ENCODE results near the gene DNAH8.

The DNAH8 gene

DNA sequence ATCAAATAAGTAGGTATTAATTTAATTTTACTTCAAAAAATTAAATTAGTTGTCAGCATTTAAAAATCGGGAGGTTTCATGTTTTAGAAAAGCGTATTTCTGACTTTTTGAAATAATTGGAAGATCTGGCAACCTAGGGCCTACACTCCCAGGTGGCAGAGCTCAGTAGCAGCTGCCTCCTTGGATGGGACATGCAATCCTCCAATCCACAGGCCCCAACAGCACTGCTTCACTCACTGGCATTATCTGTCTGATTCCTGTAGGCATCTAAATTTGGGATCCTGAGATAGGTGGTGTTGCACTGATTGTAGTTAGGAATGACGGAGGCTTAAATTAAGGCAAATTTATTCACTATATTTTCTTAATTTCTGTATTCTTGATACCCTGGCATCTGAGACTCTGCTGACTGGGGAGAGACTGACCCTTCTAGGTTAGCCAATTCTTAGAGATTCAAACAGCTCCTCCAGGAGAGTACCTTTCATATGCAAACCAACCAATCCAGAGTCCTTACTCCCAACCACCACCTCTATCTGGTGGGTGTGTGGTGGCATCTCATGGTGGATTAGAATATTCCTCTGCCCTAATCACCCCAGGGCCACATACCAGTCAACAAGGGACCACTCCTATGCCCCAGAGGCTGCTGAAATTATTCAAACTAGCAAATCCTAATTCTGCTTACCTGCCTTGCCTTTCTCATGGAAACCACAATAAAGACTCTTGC is 186.9 kb downstream of the DNAH8 start:
- Histone ChIP-seq H3K9me3 (ENCODE audit: insufficient read depth, low read depth, low read length) (no peaks in the 10 kb centered on the region), H2BK12ac (ENCODE audit: low read length) (no peak overlapping the region), H4K12ac (ENCODE audit: low read depth, low read length) (no peak overlapping the region), H4K8ac (ENCODE audit: low read depth, low read length) (no peak overlapping the region), H4K91ac (ENCODE audit: low read depth, low read length) (no peak overlapping the region), H2BK5ac (ENCODE audit: low read depth, low read length, poor library complexity) (no peak overlapping the region), H2AFZ (ENCODE audit: insufficient read depth, low read length, poor library complexity) (no peak overlapping the region), H3K23ac (ENCODE audit: low read length) (no peak overlapping the region), H3K9ac (ENCODE audit: low read length) (no peak overlapping the region), H3K4me3 (ENCODE audit: low read depth, low read length) (no peak overlapping the region), H3K4me1 (ENCODE audit: control insufficient read depth in 1 of 2, insufficient read depth in 2 of 2, low read length in 2 of 2) (no peaks in the 10 kb centered on the region), H3K27me3 (ENCODE audit: insufficient read depth, low read length) (no peaks in the 10 kb centered on the region), H2BK120ac (ENCODE audit: insufficient read depth, low read length, poor library complexity) (no peak overlapping the region), H3K18ac (ENCODE audit: low read length) (no peak overlapping the region), H3K4me2 (ENCODE audit: low read length) (no peak overlapping the region), H3K79me1 (ENCODE audit: low read length) (no peaks in the 10 kb centered on the region), H3K79me2 (ENCODE audit: control insufficient read depth, insufficient read depth, low read length, poor library complexity) (no peaks in the 10 kb centered on the region), H3K27ac (ENCODE audit: low read depth, low read length) (no peak overlapping the region), H2AK5ac (ENCODE audit: low read length) (no peak overlapping the region), H3K14ac (ENCODE audit: low read length) (no peak overlapping the region), H3K36me3 (ENCODE audit: control insufficient read depth in 1 of 2, insufficient read depth in 2 of 2, low read length in 2 of 2) (no peaks in the 10 kb centered on the region), H3K4ac (ENCODE audit: low read depth, low read length) (no peak overlapping the region)
- no CpG with 5 or more reads among the region's 3 CpGs for WGBS (ENCODE audit: extremely low coverage, insufficient coverage, insufficient read length)
- no peak for DNase-seq

- no peak overlapping the region for H3K4ac ChIP-seq (ENCODE audit: low read depth, low read length)
- H2BK120ac ChIP-seq (ENCODE audit: insufficient read depth, low read length, poor library complexity): no peak overlapping the region
- no peak overlapping the region for H3K23ac ChIP-seq (ENCODE audit: low read length)
- no peak overlapping the region for H3K18ac ChIP-seq (ENCODE audit: low read length)
- no peak for DNase-seq
- H3K27me3 ChIP-seq (ENCODE audit: insufficient read depth, low read length): no peaks in the 10 kb centered on the region
- H3K36me3 ChIP-seq (ENCODE audit: control insufficient read depth in 1 of 2, insufficient read depth in 2 of 2, low read length in 2 of 2): no peaks in the 10 kb centered on the region
- H4K12ac ChIP-seq (ENCODE audit: low read depth, low read length): no peak overlapping the region
- H3K79me1 ChIP-seq (ENCODE audit: low read length): no peaks in the 10 kb centered on the region
- no peak overlapping the region for H2BK12ac ChIP-seq (ENCODE audit: low read length)
- H2BK5ac ChIP-seq (ENCODE audit: low read depth, low read length, poor library complexity): no peak overlapping the region
- H3K79me2 ChIP-seq (ENCODE audit: control insufficient read depth, insufficient read depth, low read length, poor library complexity): no peaks in the 10 kb centered on the region
- no peak overlapping the region for H4K8ac ChIP-seq (ENCODE audit: low read depth, low read length)
- H3K4me2 ChIP-seq (ENCODE audit: low read length): no peak overlapping the region
- no peak overlapping the region for H3K14ac ChIP-seq (ENCODE audit: low read length)
- WGBS (ENCODE audit: extremely low coverage, insufficient coverage, insufficient read length): no CpG with 5 or more reads among the region's 4 CpGs
- H3K4me1 ChIP-seq (ENCODE audit: control insufficient read depth in 1 of 2, insufficient read depth in 2 of 2, low read length in 2 of 2): no peaks in the 10 kb centered on the region
- H2AK5ac ChIP-seq (ENCODE audit: low read length): no peak overlapping the region
- H3K9me3 ChIP-seq (ENCODE audit: insufficient read depth, low read depth, low read length): no peaks in the 10 kb centered on the region
- no peak overlapping the region for H4K91ac ChIP-seq (ENCODE audit: low read depth, low read length)
- no peak overlapping the region for H2AFZ ChIP-seq (ENCODE audit: insufficient read depth, low read length, poor library complexity)
- H3K4me3 ChIP-seq (ENCODE audit: low read depth, low read length): no peak overlapping the region
- no peak overlapping the region for H3K9ac ChIP-seq (ENCODE audit: low read length)
- no peak overlapping the region for H3K27ac ChIP-seq (ENCODE audit: low read depth, low read length)
These were observed 191.5 kb downstream of the DNAH8 start for GRCh38 chr6:38906582-38906981.

GRCh38 chr6:38907264-38907663 is 192.2 kb downstream of the DNAH8 start:
- Histone ChIP-seq H3K79me1 (ENCODE audit: low read length) (no peaks in the 10 kb centered on the region), H2AFZ (ENCODE audit: insufficient read depth, low read length, poor library complexity) (no peak overlapping the region), H3K36me3 (ENCODE audit: control insufficient read depth in 1 of 2, insufficient read depth in 2 of 2, low read length in 2 of 2) (no peaks in the 10 kb centered on the region), H4K8ac (ENCODE audit: low read depth, low read length) (no peak overlapping the region), H3K4me3 (ENCODE audit: low read depth, low read length) (no peak overlapping the region), H3K9ac (ENCODE audit: low read length) (no peak overlapping the region), H3K14ac (ENCODE audit: low read length) (no peak overlapping the region), H3K27ac (ENCODE audit: low read depth, low read length) (no peak overlapping the region), H4K12ac (ENCODE audit: low read depth, low read length) (no peak overlapping the region), H2BK5ac (ENCODE audit: low read depth, low read length, poor library complexity) (no peak overlapping the region), H4K91ac (ENCODE audit: low read depth, low read length) (no peak overlapping the region), H2AK5ac (ENCODE audit: low read length) (no peak overlapping the region), H3K27me3 (ENCODE audit: insufficient read depth, low read length) (no peaks in the 10 kb centered on the region), H3K4me1 (ENCODE audit: control insufficient read depth in 1 of 2, insufficient read depth in 2 of 2, low read length in 2 of 2) (no peaks in the 10 kb centered on the region), H3K4me2 (ENCODE audit: low read length) (no peak overlapping the region), H3K9me3 (ENCODE audit: insufficient read depth, low read depth, low read length) (no peaks in the 10 kb centered on the region), H3K4ac (ENCODE audit: low read depth, low read length) (no peak overlapping the region), H3K18ac (ENCODE audit: low read length) (no peak overlapping the region), H3K79me2 (ENCODE audit: control insufficient read depth, insufficient read depth, low read length, poor library complexity) (no peaks in the 10 kb centered on the region), H2BK12ac (ENCODE audit: low read length) (no peak overlapping the region), H2BK120ac (ENCODE audit: insufficient read depth, low read length, poor library complexity) (no peak overlapping the region), H3K23ac (ENCODE audit: low read length) (no peak overlapping the region)
- no peak for DNase-seq

- H3K9me3 ChIP-seq (ENCODE audit: insufficient read depth, low read depth, low read length): no peaks in the 10 kb centered on the region
- H3K18ac ChIP-seq (ENCODE audit: low read length): no peak overlapping the region
- no CpG with 5 or more reads among the region's 6 CpGs for WGBS (ENCODE audit: extremely low coverage, insufficient coverage, insufficient read length)
- no peak overlapping the region for H3K4ac ChIP-seq (ENCODE audit: low read depth, low read length)
- H2BK120ac ChIP-seq (ENCODE audit: insufficient read depth, low read length, poor library complexity): no peak overlapping the region
- H2BK12ac ChIP-seq (ENCODE audit: low read length): no peak overlapping the region
- H3K4me2 ChIP-seq (ENCODE audit: low read length): no peak overlapping the region
- no peak overlapping the region for H4K8ac ChIP-seq (ENCODE audit: low read depth, low read length)
- no peaks in the 10 kb centered on the region for H3K27me3 ChIP-seq (ENCODE audit: insufficient read depth, low read length)
- H4K91ac ChIP-seq (ENCODE audit: low read depth, low read length): no peak overlapping the region
- no peak overlapping the region for H2BK5ac ChIP-seq (ENCODE audit: low read depth, low read length, poor library complexity)
- no peak overlapping the region for H2AK5ac ChIP-seq (ENCODE audit: low read length)
- H3K4me1 ChIP-seq (ENCODE audit: control insufficient read depth in 1 of 2, insufficient read depth in 2 of 2, low read length in 2 of 2): no peaks in the 10 kb centered on the region
- no peaks in the 10 kb centered on the region for H3K79me1 ChIP-seq (ENCODE audit: low read length)
- no peak overlapping the region for H3K23ac ChIP-seq (ENCODE audit: low read length)
- H3K36me3 ChIP-seq (ENCODE audit: control insufficient read depth in 1 of 2, insufficient read depth in 2 of 2, low read length in 2 of 2): no peaks in the 10 kb centered on the region
- no peak overlapping the region for H3K4me3 ChIP-seq (ENCODE audit: low read depth, low read length)
- no peaks in the 10 kb centered on the region for H3K79me2 ChIP-seq (ENCODE audit: control insufficient read depth, insufficient read depth, low read length, poor library complexity)
- DNase-seq: no peak
- H2AFZ ChIP-seq (ENCODE audit: insufficient read depth, low read length, poor library complexity): no peak overlapping the region
- H3K14ac ChIP-seq (ENCODE audit: low read length): no peak overlapping the region
- H3K9ac ChIP-seq (ENCODE audit: low read length): no peak overlapping the region
- H4K12ac ChIP-seq (ENCODE audit: low read depth, low read length): no peak overlapping the region
- no peak overlapping the region for H3K27ac ChIP-seq (ENCODE audit: low read depth, low read length)
These were observed 194.1 kb downstream of the DNAH8 start for GRCh38 chr6:38909015-38909730.

All from trophoblast cell (in vitro differentiated cells and primary cell).